Measurements from ENCODE around the gene EPDR1. TPM values are rescaled to one million over a fixed set of nuclear protein-coding genes. Genes with fewer than 3 reads are reported as not detected.

EPDR1 gene
- total RNA-seq, 4 donors from 2014 or later, result 24.9 to 35.5 (median 30.7) TPM

GRCh38 chr7:37916017-37916672, 4.3 kb upstream of the EPDR1 start:
- 4% methylated on average over 55 of the region's 57 CpGs for WGBS
- Histone ChIP-seq H3K4me3 (peak overlapping the region; percentile 59 to 72 (median 62)), H3K9me3 (no peaks in the 10 kb centered on the region), H3K27ac (replicated peaks in 1 of 4) (peak overlapping the region; percentile 64 to 81 (median 72)), H3K4me1 (peaks cover 17 to 44% (median 40%) of the 10 kb centered on the region in 4 donors), H3K27me3 (peaks cover 0 to 21% (median 0%) of the 10 kb centered on the region in 4 donors), H3K36me3 (no peaks in the 10 kb centered on the region)
- intact Hi-C loops (cut with DNase I), result no loop called here
- DNase-seq (ENCODE audit: extremely low spot score), result no peak
- TF ChIP-seq POLR2AphosphoS5 (IDR thresholded peaks at IDR 0.05) (peak in 1 of 2 donors; percentile 14), CTCF (IDR thresholded peaks at IDR 0.05) (no peak)

GRCh38 chr7:37916673-37917660, 3.5 kb upstream of the EPDR1 start, which contains the start of gene SFRP4:
TSS of gene SFRP4 (minus strand) at chr7:37916817. CDS start at chr7:37916537, 280 bp downstream.
- TF ChIP-seq CTCF (IDR thresholded peaks at IDR 0.05), result peak; percentile 46 to 66 (median 58)
- TF ChIP-seq POLR2A (IDR thresholded peaks at IDR 0.05; ENCODE audit: low read depth), result no peak
- H3K27ac ChIP-seq (replicated peaks in 1 of 4), result peak within 1 kb of the TSS; percentile 64 to 81 (median 72)
- H3K9me3 ChIP-seq, result no peaks in the 10 kb centered on the region
- H3K36me3 ChIP-seq, result no peaks in the 10 kb centered on the region
- intact Hi-C loops (cut with DNase I), result no loop called here
- H3K4me3 ChIP-seq, result peak within 1 kb of the TSS; percentile 59 to 72 (median 62)
- no peak for DNase-seq (ENCODE audit: extremely low spot score)
- peaks cover 0 to 24% (median 0%) of the 10 kb centered on the region in 4 donors for H3K27me3 ChIP-seq
- WGBS, result 2% methylated on average over 11 of the region's 46 CpGs
- H3K4me1 ChIP-seq, result peaks cover 21 to 52% (median 48%) of the 10 kb centered on the region in 4 donors

- no peak for DNase-seq (ENCODE audit: extremely low spot score)
- no peak for TF ChIP-seq POLR2A (IDR thresholded peaks at IDR 0.05; ENCODE audit: low read depth)
- TF ChIP-seq CTCF (IDR thresholded peaks at IDR 0.05), result no peak
- TF ChIP-seq POLR2AphosphoS5 (IDR thresholded peaks at IDR 0.05), result no peak
- TF ChIP-seq EP300 (IDR thresholded peaks at IDR 0.05), result no peak
- Histone ChIP-seq H3K27ac (replicated peaks in 1 of 4) (no peak overlapping the region), H3K4me3 (no peak overlapping the region), H3K36me3 (no peaks in the 10 kb centered on the region), H3K27me3 (peaks cover 0 to 24% (median 0%) of the 10 kb centered on the region in 4 donors), H3K9me3 (no peaks in the 10 kb centered on the region), H3K4me1 (peaks cover 22 to 61% (median 57%) of the 10 kb centered on the region in 4 donors)
- intact Hi-C loops (cut with DNase I), result no loop called here
- WGBS, result 86% methylated on average over 2 of the region's 4 CpGs
Observed at GRCh38 chr7:37918526-37918925, 1.9 kb upstream of the EPDR1 start.

GRCh38 chr7:37920849-37921805, 687 bp downstream of the EPDR1 start:
- DNase-seq (ENCODE audit: extremely low spot score), result no peak
- Histone ChIP-seq H3K4me1 (peaks cover 17 to 60% (median 57%) of the 10 kb centered on the region in 4 donors), H3K9me3 (peaks cover 0 to 11% (median 3%) of the 10 kb centered on the region in 4 donors), H3K36me3 (no peaks in the 10 kb centered on the region), H3K27ac (replicated peaks in 1 of 4) (peak overlapping the region; percentile 78 to 86 (median 84)), H3K4me3 (peak overlapping the region; percentile 67 to 83 (median 74)), H3K27me3 (peaks cover 0 to 18% (median 0%) of the 10 kb centered on the region in 4 donors)
- TF ChIP-seq EP300 (IDR thresholded peaks at IDR 0.05), result no peak
- TF ChIP-seq POLR2AphosphoS5 (IDR thresholded peaks at IDR 0.05), result no peak
- TF ChIP-seq POLR2A (IDR thresholded peaks at IDR 0.05; ENCODE audit: low read depth), result no peak
- peak in 1 of 3 experiments; percentile 10 for TF ChIP-seq CTCF (IDR thresholded peaks at IDR 0.05)
- WGBS, result 9% methylated on average over 21 of the region's 63 CpGs
- intact Hi-C loops (cut with DNase I), result no loop called here
